Fibroblast of villous mesenchyme (primary cell): ENCODE data around the gene LSP1. TPM values are rescaled to one million over a fixed set of nuclear protein-coding genes. Genes with fewer than 3 reads are reported as not detected.

Source experiments
- DNase-seq: peaks from one replicate; pipeline ENCODE4 v3.0.0-alpha.2; 2010; ENCODE audit warnings: low read depth
- H3K4me3 ChIP-seq: 2 replicates; pipeline ENCODE4 v1.5.1; 2011; ENCODE audit warnings: low read depth, mild to moderate bottlenecking, low read length
- total RNA-seq: library from RNA; depleted of rRNA; stranded (reverse); fragments of >200 nt; gene quantifications from 2 replicates; pipeline ENCODE4 v1.2.3, GENCODE V29; 2012
- TF ChIP-seq, protein P1 (sequence below): IDR thresholded peaks from 2 replicates; pipeline ENCODE4 v1.5.1; 2012; ENCODE audit warnings: low read depth, mild to moderate bottlenecking, low read length; ENCODE audit not compliant: insufficient read depth

Gene LSP1
- total RNA-seq, 1 donor, result not detected

DNA sequence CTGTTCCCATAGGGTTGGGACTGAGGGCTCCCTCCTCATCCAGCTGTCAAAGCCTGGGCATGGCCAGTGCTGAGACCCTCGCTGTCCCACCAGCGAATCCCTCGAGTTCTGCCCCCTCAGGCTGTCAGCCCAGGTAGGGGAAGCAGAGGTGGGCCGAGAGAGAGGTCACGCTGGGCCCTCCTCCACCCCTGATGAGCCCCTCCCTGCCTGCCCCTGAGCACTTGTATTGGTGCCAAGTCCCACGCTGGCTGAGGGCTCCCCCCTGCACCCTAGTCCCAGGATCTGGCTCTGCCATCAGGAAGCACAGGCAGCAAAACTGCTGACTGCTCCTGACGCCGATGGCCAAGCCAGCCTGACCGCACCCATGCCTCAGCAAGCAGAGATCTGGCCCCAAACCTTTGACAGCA, 35.5 kb downstream of the LSP1 start:
- TF ChIP-seq, protein P1, sequence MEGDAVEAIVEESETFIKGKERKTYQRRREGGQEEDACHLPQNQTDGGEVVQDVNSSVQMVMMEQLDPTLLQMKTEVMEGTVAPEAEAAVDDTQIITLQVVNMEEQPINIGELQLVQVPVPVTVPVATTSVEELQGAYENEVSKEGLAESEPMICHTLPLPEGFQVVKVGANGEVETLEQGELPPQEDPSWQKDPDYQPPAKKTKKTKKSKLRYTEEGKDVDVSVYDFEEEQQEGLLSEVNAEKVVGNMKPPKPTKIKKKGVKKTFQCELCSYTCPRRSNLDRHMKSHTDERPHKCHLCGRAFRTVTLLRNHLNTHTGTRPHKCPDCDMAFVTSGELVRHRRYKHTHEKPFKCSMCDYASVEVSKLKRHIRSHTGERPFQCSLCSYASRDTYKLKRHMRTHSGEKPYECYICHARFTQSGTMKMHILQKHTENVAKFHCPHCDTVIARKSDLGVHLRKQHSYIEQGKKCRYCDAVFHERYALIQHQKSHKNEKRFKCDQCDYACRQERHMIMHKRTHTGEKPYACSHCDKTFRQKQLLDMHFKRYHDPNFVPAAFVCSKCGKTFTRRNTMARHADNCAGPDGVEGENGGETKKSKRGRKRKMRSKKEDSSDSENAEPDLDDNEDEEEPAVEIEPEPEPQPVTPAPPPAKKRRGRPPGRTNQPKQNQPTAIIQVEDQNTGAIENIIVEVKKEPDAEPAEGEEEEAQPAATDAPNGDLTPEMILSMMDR, result no peak
- H3K4me3 ChIP-seq, result no peak overlapping the region
- no peak for DNase-seq

DNA sequence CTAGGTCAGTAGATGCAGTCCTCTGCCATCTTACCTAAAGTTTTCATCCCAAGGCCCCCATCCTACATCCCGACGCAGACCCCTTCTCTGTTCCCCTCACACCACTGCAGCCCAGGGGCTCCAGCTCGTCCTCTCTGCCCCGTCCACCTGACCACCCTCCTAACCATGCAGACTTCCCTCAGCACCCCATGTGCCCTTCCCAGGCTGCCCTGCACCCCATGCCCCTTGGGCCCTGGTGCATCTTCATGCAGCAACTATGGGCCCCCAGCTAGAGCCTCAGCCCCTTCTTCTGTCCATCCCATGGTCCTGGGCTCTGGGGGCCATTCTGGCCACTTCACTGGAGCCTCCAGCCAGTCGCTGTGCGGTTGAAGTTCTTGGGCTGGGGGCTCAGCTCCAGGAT, 35.9 kb downstream of the LSP1 start:
- no peak overlapping the region for H3K4me3 ChIP-seq
- DNase-seq, result no peak
- TF ChIP-seq, protein P1, result no peak

DNA sequence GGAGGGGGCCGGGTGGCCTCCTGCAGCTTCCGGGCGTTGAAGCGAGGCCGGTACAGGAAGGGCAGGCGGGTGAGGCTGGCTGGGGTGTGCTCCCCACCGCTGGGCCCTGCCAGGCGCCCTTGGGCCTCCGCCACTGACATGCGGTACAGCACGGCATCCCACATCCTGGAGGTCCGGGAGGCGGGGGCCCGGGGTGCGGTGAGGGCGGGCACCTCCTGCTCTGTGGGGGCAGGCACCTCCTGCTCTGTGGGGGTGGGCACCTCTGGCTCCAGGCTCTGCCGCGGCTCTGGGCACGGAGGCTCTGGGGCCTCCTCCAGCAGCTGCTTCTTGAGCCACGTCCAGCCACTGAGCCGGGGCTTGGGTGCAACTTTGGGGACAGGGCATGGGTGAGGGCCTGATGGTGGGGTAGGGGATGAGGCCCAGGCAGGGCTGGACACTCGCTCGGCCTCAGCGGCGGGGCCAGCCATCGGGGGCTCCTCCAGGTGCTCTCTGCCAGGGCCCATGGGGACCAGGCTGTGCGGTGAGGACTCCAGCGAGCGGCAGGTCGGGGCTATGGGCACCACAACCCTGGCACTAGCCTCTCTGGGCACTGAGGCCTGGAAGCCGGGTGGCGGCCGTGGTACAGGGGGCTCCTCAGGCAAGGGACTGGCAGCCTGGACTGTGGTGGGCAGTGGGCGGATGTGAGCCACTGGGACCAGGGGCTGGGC, 36.5 kb downstream of the LSP1 start:
- TF ChIP-seq, protein P1, result no peak
- no peak overlapping the region for H3K4me3 ChIP-seq
- no peak for DNase-seq

DNA sequence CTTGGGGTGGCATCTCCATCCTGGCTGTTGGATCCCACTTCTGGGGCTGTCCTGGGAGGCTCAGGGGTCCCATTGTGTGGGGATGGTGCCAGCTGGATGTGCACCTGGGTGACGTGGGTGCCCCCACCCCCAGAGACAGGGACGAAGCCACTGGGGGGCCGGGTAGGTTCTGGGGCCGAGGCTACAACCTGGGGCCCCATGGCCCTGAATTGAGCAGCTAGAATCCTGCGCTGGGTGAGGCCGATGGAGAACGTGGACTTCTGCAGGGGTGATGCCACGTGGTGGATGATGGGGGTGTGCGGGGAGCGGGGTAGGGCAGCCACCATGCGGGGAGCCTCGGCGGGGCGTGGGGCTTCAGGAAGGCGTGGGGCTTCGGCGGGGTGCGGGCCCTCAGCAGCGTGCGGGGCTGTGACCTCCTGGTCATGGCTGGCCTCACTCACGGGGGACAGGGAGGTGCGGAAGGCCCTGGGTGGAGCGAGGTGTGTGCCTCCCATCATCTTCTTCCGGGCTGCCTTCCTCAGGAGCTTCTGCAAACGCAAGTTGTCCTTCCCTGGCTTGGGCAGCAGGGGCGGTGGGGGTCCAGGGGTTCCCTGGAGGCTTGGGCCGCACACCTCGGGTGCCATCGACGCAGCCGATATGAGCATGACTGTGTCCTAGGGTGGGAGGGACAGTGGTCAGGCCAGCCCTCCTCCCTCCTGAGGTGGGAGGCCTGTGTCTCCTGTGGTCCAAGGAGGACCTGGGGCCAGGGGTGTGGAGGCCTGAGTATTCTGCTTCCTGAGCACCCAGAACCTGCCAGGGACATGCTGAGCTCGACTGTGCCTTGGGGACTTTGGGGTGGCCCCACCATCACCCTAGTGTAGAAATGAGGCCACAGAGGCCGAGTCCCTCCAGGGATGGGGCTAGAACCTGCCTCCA, 37.3 kb downstream of the LSP1 start:
- no peak for DNase-seq
- TF ChIP-seq, protein P1, result no peak
- no peak overlapping the region for H3K4me3 ChIP-seq

DNA sequence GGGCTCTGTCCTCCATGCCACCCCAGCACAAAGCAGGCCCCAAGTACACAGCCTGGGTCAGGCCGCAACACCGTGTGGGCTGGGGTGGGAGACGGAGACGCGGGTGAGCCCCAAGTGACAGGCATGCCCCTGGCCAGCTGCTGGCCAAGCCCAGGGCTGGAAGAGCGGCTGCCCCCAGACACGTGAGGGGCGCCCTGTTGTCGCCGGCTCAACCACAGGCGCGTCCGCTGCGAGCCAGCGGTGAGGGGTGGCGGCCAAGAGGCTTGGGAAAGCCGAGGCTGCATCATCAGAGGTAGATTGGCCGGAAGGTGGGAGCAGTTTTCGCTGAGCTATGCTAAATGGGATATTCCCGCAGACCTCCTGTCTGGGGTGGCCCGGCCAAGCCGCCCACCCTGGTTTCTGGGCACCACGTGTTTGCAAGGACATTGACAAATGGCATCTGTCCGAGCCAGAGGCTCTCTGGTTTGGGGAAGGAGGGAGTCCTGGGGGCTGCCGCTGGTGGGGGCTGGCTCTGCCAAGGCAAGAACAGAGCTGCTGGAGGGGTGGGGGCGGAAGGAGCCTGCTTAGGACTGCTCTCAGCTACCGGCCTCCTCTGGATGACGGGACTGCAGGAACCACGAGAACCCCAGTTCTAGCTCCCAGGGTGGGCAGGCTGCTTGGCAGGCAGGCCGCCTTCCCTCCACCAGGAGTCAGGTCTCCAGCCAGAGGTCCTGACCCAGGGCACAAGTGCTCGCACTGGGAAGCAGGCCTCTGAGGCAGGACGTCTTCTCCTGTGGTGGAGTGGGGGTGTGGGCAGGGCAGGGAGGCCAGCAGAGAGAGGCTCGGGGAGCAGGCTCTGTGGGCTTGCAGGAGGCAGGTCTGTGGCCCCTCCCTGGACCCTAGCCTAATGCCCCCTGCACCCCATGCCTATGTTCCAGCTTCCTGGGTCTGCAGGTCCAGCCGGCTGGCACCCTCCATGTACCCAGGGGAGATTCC, 38.3 kb downstream of the LSP1 start:
- TF ChIP-seq, protein P1, result no peak
- DNase-seq, result no peak
- no peak overlapping the region for H3K4me3 ChIP-seq

DNA sequence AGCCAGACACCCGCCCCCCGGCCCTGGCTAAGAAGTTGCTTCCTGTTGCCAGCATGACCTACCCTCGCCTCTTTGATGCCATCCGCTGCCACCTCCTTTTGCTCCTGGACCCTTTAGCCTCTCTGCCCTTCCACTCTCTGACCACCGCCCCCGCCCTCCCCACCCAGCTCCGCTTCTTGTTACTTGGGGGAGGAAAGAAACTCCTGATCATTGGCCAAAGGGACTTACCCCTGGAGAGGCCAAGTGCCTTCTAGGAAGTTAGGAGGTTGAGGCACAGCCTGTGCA, 38.9 kb downstream of the LSP1 start, which contains the start of gene PRR33:
Gene PRR33 (minus strand): TSS at position 65 of the 285 bp plus-strand sequence. CDS start 1,311 bp downstream, outside the sequence.
- no peak for DNase-seq
- TF ChIP-seq, protein P1, result no peak
- no peak within 1 kb of the TSS for H3K4me3 ChIP-seq
